ENCODE data around the gene ZNF821.

- no peak for TF ChIP-seq CTCF (conservative IDR thresholded peaks at IDR 0.05)
- TF ChIP-seq EZH2 (IDR thresholded peaks at IDR 0.05; ENCODE audit: low read depth), result no peak
These were observed 46.1 kb upstream of the ZNF821 start for GRCh38 chr16:71930013-71930563.
